Cardiac muscle cell (in vitro differentiated cells and primary cell): ENCODE results near the gene APEX2. TPM values are rescaled to one million over a fixed set of nuclear protein-coding genes. Genes with fewer than 3 reads are reported as not detected.

ENCODE experiments used
- DNase-seq, 2 donors: peaks; one replicate each; pipeline versions ENCODE4 v3.0.0 to v3.0.0-alpha.2; 2010 to 2017; ENCODE audit warnings: low read depth in 1 of 2, low spot score in 1 of 2
- H3K27ac ChIP-seq: fragments of 200-600 bp; sonication (generic); 2 replicates; pipeline ENCODE4 v1.5.1; 2016
- H3K27me3 ChIP-seq: fragments of 200-600 bp; sonication (generic); 2 replicates; pipeline ENCODE4 v1.6.0; 2016; ENCODE audit warnings: control low read depth
- H3K36me3 ChIP-seq: fragments of 200-600 bp; sonication (generic); 2 replicates; pipeline ENCODE4 v1.5.1; 2016; ENCODE audit warnings: control low read depth
- H3K4me1 ChIP-seq: fragments of 200-600 bp; sonication (generic); 2 replicates; pipeline ENCODE4 v1.8.1; 2017; ENCODE audit warnings: low read depth, mild to moderate bottlenecking, mixed run types
- H3K4me3 ChIP-seq: fragments of 200-600 bp; sonication (generic); 2 replicates; pipeline ENCODE4 v1.5.1; 2016; ENCODE audit warnings: mild to moderate bottlenecking
- H3K9me3 ChIP-seq: fragments of 200-600 bp; sonication (generic); 2 replicates; pipeline ENCODE4 v1.5.1; 2017; ENCODE audit warnings: low read depth, mild to moderate bottlenecking, control low read depth
- polyA plus RNA-seq: library from polyadenylated mRNA; unstranded; fragments of >200 nt; fragmentation: Nextera tagmentation; extraction: Ambion mirVana; gene quantifications from 2 replicates; pipeline ENCODE4 v1.2.1, GENCODE V29; 2016
- total RNA-seq: library from RNA; depleted of rRNA; stranded (reverse); fragments of >200 nt; gene quantifications from 2 replicates; pipeline ENCODE4 v1.2.3, GENCODE V29; 2016
- TF ChIP-seq, protein P1 (sequence below): IDR thresholded peaks from 2 replicates; pipeline ENCODE4 v1.5.1; 2012; ENCODE audit warnings: low read depth, mild to moderate bottlenecking, low read length

The APEX2 gene
- total and polyA plus RNA-seq, 2 experiments from 2014 or later = 10.4 to 17.3 TPM

DNA sequence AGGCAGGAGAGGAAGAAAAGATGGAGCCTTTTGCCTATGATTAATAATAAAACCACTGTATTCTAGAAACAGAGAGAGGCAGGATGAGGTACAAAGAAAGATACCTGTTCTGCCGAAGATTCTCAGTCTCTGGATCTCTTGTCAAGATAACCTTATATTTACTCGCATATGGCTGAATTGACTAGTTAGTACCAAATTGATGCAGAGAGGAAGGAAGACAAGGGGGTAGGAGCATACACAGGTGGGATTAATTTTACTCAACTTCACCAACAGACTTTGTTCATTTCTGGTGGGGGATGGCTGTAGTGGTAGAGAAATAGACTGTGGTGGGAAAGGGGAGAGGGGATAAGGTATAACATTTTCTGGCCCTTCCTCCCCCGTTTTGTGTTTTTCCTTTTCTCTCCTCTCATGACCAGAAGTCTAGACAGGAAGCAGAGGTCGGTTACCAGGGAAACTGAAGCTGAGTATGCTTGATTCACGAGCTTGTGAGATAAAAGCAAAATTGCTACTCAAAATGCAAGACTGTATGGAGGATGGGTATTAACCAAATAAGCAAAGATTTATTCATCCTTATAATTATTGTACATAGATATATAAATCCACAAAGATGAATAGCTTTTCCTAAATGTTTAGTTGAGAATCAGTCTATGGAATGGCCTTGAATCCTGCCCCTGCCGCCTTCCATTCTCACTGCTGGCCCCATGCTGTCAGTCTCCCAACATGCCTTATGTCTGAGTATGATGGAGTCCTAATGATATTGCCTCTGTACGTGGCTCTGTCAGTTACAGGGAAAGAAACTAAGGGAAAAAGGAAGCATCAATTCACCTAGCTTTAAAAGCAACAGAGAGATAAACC lies 56.9 kb downstream of the APEX2 start:
- DNase-seq = peak in 1 of 2 donors; percentile 70
- Histone ChIP-seq H3K4me3 (no peak overlapping the region), H3K4me1 (no peaks in the 10 kb centered on the region), H3K36me3 (no peaks in the 10 kb centered on the region), H3K9me3 (no peaks in the 10 kb centered on the region), H3K27ac (no peak overlapping the region), H3K27me3 (no peaks in the 10 kb centered on the region)
- TF ChIP-seq, protein P1, sequence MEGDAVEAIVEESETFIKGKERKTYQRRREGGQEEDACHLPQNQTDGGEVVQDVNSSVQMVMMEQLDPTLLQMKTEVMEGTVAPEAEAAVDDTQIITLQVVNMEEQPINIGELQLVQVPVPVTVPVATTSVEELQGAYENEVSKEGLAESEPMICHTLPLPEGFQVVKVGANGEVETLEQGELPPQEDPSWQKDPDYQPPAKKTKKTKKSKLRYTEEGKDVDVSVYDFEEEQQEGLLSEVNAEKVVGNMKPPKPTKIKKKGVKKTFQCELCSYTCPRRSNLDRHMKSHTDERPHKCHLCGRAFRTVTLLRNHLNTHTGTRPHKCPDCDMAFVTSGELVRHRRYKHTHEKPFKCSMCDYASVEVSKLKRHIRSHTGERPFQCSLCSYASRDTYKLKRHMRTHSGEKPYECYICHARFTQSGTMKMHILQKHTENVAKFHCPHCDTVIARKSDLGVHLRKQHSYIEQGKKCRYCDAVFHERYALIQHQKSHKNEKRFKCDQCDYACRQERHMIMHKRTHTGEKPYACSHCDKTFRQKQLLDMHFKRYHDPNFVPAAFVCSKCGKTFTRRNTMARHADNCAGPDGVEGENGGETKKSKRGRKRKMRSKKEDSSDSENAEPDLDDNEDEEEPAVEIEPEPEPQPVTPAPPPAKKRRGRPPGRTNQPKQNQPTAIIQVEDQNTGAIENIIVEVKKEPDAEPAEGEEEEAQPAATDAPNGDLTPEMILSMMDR = no peak

- DNase-seq = peak; percentile 5 to 54
- Histone ChIP-seq H3K9me3 (no peaks in the 10 kb centered on the region), H3K36me3 (no peaks in the 10 kb centered on the region), H3K27me3 (no peaks in the 10 kb centered on the region), H3K4me1 (no peaks in the 10 kb centered on the region), H3K27ac (no peak overlapping the region), H3K4me3 (no peak overlapping the region)
- TF ChIP-seq, protein P1 = peak; percentile 66
Observed at GRCh38 chrX:55057675-55058249, 57.6 kb downstream of the APEX2 start.

Other genes starting within 250 kb of the APEX2 start
- gene ITIH6, start 202.1 kb upstream of the APEX2 start, total RNA-seq = 0.07 and 0.24 TPM in 2 replicates
- gene ITIH6, start 202.1 kb upstream of the APEX2 start, polyA plus RNA-seq = 0.07 TPM in 1 of 2 replicates, not detected in the other
- gene MAGED2, start 192.6 kb upstream of the APEX2 start, total RNA-seq = 778 and 956 TPM in 2 replicates
- gene MAGED2, start 192.6 kb upstream of the APEX2 start, polyA plus RNA-seq = 972 and 1,145 TPM in 2 replicates
- gene TRO, start 79.5 kb upstream of the APEX2 start, total RNA-seq = 111 and 130 TPM in 2 replicates
- 125 and 140 TPM in 2 replicates for gene TRO, start 79.5 kb upstream of the APEX2 start, polyA plus RNA-seq
- 0.33 and 0.99 TPM in 2 replicates for gene PFKFB1, start 6.2 kb upstream of the APEX2 start, total RNA-seq
- 0.15 and 0.51 TPM in 2 replicates for gene PFKFB1, start 6.2 kb upstream of the APEX2 start, polyA plus RNA-seq
- gene ALAS2, start 30.6 kb downstream of the APEX2 start, total RNA-seq = 4.3 and 6.8 TPM in 2 replicates
- 1.6 and 5.1 TPM in 2 replicates for gene ALAS2, start 30.6 kb downstream of the APEX2 start, polyA plus RNA-seq
- gene PAGE2B, start 74.7 kb downstream of the APEX2 start, total RNA-seq = not detected in 2 replicates
- gene PAGE2B, start 74.7 kb downstream of the APEX2 start, polyA plus RNA-seq = 0.62 TPM in 1 of 2 replicates, not detected in the other
- not detected in 2 replicates for gene PAGE2, start 88.7 kb downstream of the APEX2 start, total RNA-seq
- not detected in 2 replicates for gene PAGE2, start 88.7 kb downstream of the APEX2 start, polyA plus RNA-seq
- not detected in 2 replicates for gene PAGE5, start 220.0 kb downstream of the APEX2 start, total RNA-seq
- gene PAGE5, start 220.0 kb downstream of the APEX2 start, polyA plus RNA-seq = not detected in 2 replicates